GM12878 (cell line): Measurements from ENCODE around the gene PTPRM. TPM values are rescaled to one million over a fixed set of nuclear protein-coding genes. Genes with fewer than 3 reads are reported as not detected.

Experiments
- ATAC-seq: fragments of 200-7000 bp; cut with Tn5 transposase; 3 replicates; pipeline ENCODE4 v1.9.1; 2020; ENCODE audit warnings: mild to moderate bottlenecking, moderate library complexity
- BruUV-seq: library from RNA; stranded (reverse); fragments of 400-500 nt; replicated peaks from 2 replicates; lab custom pipeline; 2021; lab: Mats Ljungman, UMichigan
- CTCF ChIA-PET: fragments of 300-600 bp; sonication (Branson Sonifier 250); formaldehyde crosslinking; extraction: SDS; loops from one replicate; lab custom pipeline; 2021; ENCODE audit warnings: inconsistent platforms; lab: Yijun Ruan, JAX
- POLR2A ChIA-PET: fragments of 350-600 bp; formaldehyde crosslinking; extraction: SDS; loops from one replicate; lab custom pipeline; 2021; ENCODE audit warnings: inconsistent platforms; lab: Charles Lee
- RAD21 ChIA-PET: fragments of 300-600 bp; sonication (Branson Sonifier 250); formaldehyde crosslinking; loops from one replicate; lab custom pipeline; 2023; ENCODE audit warnings: antibody characterized with exemption; ENCODE audit not compliant: unreplicated experiment; lab: Charles Lee
- SMC1A ChIA-PET: fragments of 300-600 bp; sonication (Branson Sonifier 250); formaldehyde crosslinking; loops from one replicate; lab custom pipeline; 2023; ENCODE audit not compliant: unreplicated experiment, uncharacterized antibody; lab: Charles Lee
- DNase-seq: peaks from one replicate; pipeline ENCODE4 v3.0.0-alpha.2; 2011; ENCODE audit warnings: low read depth, low spot score
- FAIRE-seq: peaks from 3 replicates; lab custom pipeline; 2011; peaks lifted over from hg19 to GRCh38; lab: Jason Lieb, UNC
- H2AFZ ChIP-seq: 2 replicates; pipeline ENCODE4 v1.6.0; 2011; ENCODE audit warnings: low read depth, low read length, control low read depth; ENCODE audit not compliant: control insufficient read depth
- H3K27ac ChIP-seq: 2 replicates; pipeline ENCODE4 v1.5.1; 2011; ENCODE audit warnings: control low read depth; ENCODE audit not compliant: control insufficient read depth, insufficient read depth
- H3K27me3 ChIP-seq, 2 experiments: replicated peaks in 1 of 2; 2 replicates each; pipeline versions ENCODE4 v1.6.0 to v1.6.1; 2011; ENCODE audit warnings: low read length in 1 of 2; ENCODE audit not compliant: control insufficient read depth in 2 of 2, insufficient read depth in 2 of 2
- H3K36me3 ChIP-seq, 2 experiments: 2 replicates each; pipeline ENCODE4 v1.5.1; 2011; ENCODE audit warnings: low read length in 1 of 2; ENCODE audit not compliant: control insufficient read depth in 2 of 2, insufficient read depth in 2 of 2
- H3K4me1 ChIP-seq: 2 replicates; pipeline ENCODE4 v1.6.1; 2011; ENCODE audit warnings: mild to moderate bottlenecking, low read length, moderate library complexity, mixed read lengths; ENCODE audit not compliant: control insufficient read depth, insufficient read depth
- H3K4me2 ChIP-seq: 2 replicates; pipeline ENCODE4 v1.6.0; 2011; ENCODE audit warnings: control low read depth; ENCODE audit not compliant: control insufficient read depth, insufficient read depth
- H3K4me3 ChIP-seq: fragments of 200-600 bp; sonication (generic); 2 replicates; pipeline ENCODE4 v1.5.1; 2016
- H3K79me2 ChIP-seq: 2 replicates; pipeline ENCODE4 v1.6.0; 2011; ENCODE audit warnings: low read length; ENCODE audit not compliant: control insufficient read depth, insufficient read depth
- H3K9ac ChIP-seq: 2 replicates; pipeline ENCODE4 v1.8.0; 2011; ENCODE audit warnings: low read length, control low read depth, mixed read lengths; ENCODE audit not compliant: control insufficient read depth, insufficient read depth
- H3K9me3 ChIP-seq: replicated peaks from 3 replicates; pipeline ENCODE4 v1.5.1; 2011; ENCODE audit warnings: mild to moderate bottlenecking, low read length; ENCODE audit not compliant: control insufficient read depth, insufficient read depth
- H4K20me1 ChIP-seq: 2 replicates; pipeline ENCODE4 v1.6.0; 2011; ENCODE audit not compliant: control insufficient read depth, insufficient read depth
- ASH2L ChIP-seq: fragments of 300-600, 200-600 bp; sonication (generic); IDR thresholded peaks from 2 replicates; pipeline ENCODE4 v1.6.1; 2017; ENCODE audit warnings: low read depth, mild to moderate bottlenecking, borderline replicate concordance
- ATF3 ChIP-seq: IDR thresholded peaks from 2 replicates; pipeline ENCODE4 v1.6.1; 2011; ENCODE audit warnings: low read depth, mild to moderate bottlenecking, low read length, moderate library complexity, borderline replicate concordance; ENCODE audit errors: extremely low read depth
- BRCA1 ChIP-seq: IDR thresholded peaks from 2 replicates; pipeline ENCODE4 v1.6.1; 2011; ENCODE audit warnings: low read depth, low read length, improper control_type of control experiment
- CBFB ChIP-seq: IDR thresholded peaks from 2 replicates; pipeline ENCODE4 v1.6.1; 2016; ENCODE audit warnings: antibody characterized with exemption, low read depth
- DPF2 ChIP-seq: fragments of 450-650 bp; IDR thresholded peaks from 2 replicates; pipeline ENCODE4 v1.6.1; 2017; ENCODE audit warnings: mild to moderate bottlenecking
- EZH2 ChIP-seq: IDR thresholded peaks from 2 replicates; pipeline ENCODE4 v1.6.1; 2012; ENCODE audit warnings: low read depth, mild to moderate bottlenecking, control low read depth, inconsistent platforms, low read length, borderline replicate concordance; ENCODE audit not compliant: control insufficient read depth
- FOS ChIP-seq: IDR thresholded peaks from 3 replicates; pipeline ENCODE4 v1.6.1; 2011; ENCODE audit warnings: borderline replicate concordance; ENCODE audit not compliant: insufficient read length; ENCODE audit errors: extremely low read depth
- GABPA ChIP-seq: IDR thresholded peaks from 2 replicates; pipeline ENCODE4 v1.6.1; 2014; ENCODE audit warnings: antibody characterized with exemption, low read depth, mild to moderate bottlenecking, inconsistent platforms
- HCFC1 ChIP-seq: fragments of 150-350 bp; IDR thresholded peaks from 2 replicates; pipeline ENCODE4 v1.6.1; 2014; ENCODE audit warnings: low read length
- LARP7 ChIP-seq: fragments of 450-650 bp; IDR thresholded peaks from 2 replicates; pipeline ENCODE4 v1.6.1; 2017; ENCODE audit warnings: mild to moderate bottlenecking
- MLLT1 ChIP-seq: fragments of 450-650 bp; IDR thresholded peaks from 2 replicates; pipeline ENCODE4 v1.6.1; 2016; ENCODE audit warnings: mild to moderate bottlenecking
- MTA3 ChIP-seq: IDR thresholded peaks from 2 replicates; pipeline ENCODE4 v1.6.1; 2012; ENCODE audit warnings: low read length, inconsistent platforms, borderline replicate concordance
- NFXL1 ChIP-seq: fragments of 450-650 bp; IDR thresholded peaks from 2 replicates; pipeline ENCODE4 v1.6.1; 2017; ENCODE audit warnings: antibody characterized with exemption, mild to moderate bottlenecking, borderline replicate concordance
- PBX3 ChIP-seq: IDR thresholded peaks from 2 replicates; pipeline ENCODE4 v1.6.1; 2011; ENCODE audit warnings: mild to moderate bottlenecking, low read depth, low read length, moderate library complexity; ENCODE audit not compliant: insufficient replicate concordance
- RFX5 ChIP-seq: IDR thresholded peaks from 2 replicates; pipeline ENCODE4 v1.6.1; 2011; ENCODE audit warnings: low read depth, low read length, improper control_type of control experiment
- SIX5 ChIP-seq: IDR thresholded peaks from 2 replicates; pipeline ENCODE4 v1.6.1; 2011; ENCODE audit warnings: mild to moderate bottlenecking, low read depth, low read length, moderate library complexity; ENCODE audit not compliant: severe bottlenecking
- SMAD1 ChIP-seq: fragments of 450-650 bp; IDR thresholded peaks from 2 replicates; pipeline ENCODE4 v1.6.1; 2018; ENCODE audit warnings: mild to moderate bottlenecking, low read depth; ENCODE audit not compliant: partially characterized antibody
- ZBTB33 ChIP-seq: fragments of 450-650 bp; IDR thresholded peaks from 2 replicates; pipeline ENCODE4 v1.6.1; 2017; ENCODE audit warnings: mild to moderate bottlenecking
- WGBS: methylation state at CpG from one replicate; pipeline ENCODE4 v1.1.6; 2016; ENCODE audit warnings: low lambda C conversion rate; ENCODE audit not compliant: insufficient replicate concordance, insufficient coverage; ENCODE audit errors: missing lambda C conversion rate; 5-methylcytosine and 5-hydroxymethylcytosine counted together
- in situ Hi-C: fragments of 300-500 bp; cut with MboI; formaldehyde crosslinking; loops from 9 replicates; pipeline ENCODE4 v1.14.3; 2018; ENCODE audit warnings: mixed read lengths
- intact Hi-C: fragments of 100-400 bp; cut with micrococcal nuclease; formaldehyde crosslinking; loops from one replicate; pipeline ENCODE4 v1.14.2; 2022; ENCODE audit not compliant: unreplicated experiment
- polyA plus RNA-seq, 11 experiments: library from polyadenylated mRNA; depleted of rRNA in 4 of 11; unstranded in 6 of 11; stranded (reverse) in 5 of 11; fragments of >200 nt; fragmentation: Nextera tagmentation in 4 of 11; fragmentation: Illumina TruSeq in 1 of 11; extraction: Ambion mirVana in 4 of 11; extraction: Trizol in 1 of 11; gene quantifications; 1 replicate in 1 of 11; 2 replicates in 10 of 11; pipeline versions ENCODE4 v1.2.1 to v1.2.3, GENCODE V29; 2011 to 2016; ENCODE audit warnings: inconsistent platforms in 2 of 11, missing spikeins in 2 of 11, low read depth in 1 of 11
- total RNA-seq, 4 experiments: library from RNA; depleted of rRNA in 3 of 4; stranded (reverse); fragments of >200 nt in 3 of 4; fragmentation: Illumina TruSeq in 1 of 4; extraction: Trizol in 1 of 4; gene quantifications; 2 replicates each; pipeline versions ENCODE4 v1.2.1 to v1.2.3, GENCODE V29; 2013 to 2021

The PTPRM gene
- total and polyA plus RNA-seq, 10 of the 15 experiments (the other 5 are each of a cell fraction or from before 2014, with no cell fraction given) = 0.07 to 22.6 (median 0.60) TPM

GRCh38 chr18:7662866-7663265 is 95.8 kb downstream of the PTPRM start (continued):
- TF ChIP-seq ATF3 = no peak
- TF ChIP-seq SMAD1 = no peak

- no peak overlapping the region for H3K9ac ChIP-seq
- H3K9me3 ChIP-seq = no peaks in the 10 kb centered on the region
- TF ChIP-seq MTA3 = no peak
- TF ChIP-seq BRCA1 = no peak
- TF ChIP-seq ZBTB33 = no peak
- no peak for TF ChIP-seq CBFB
- TF ChIP-seq MLLT1 = no peak
- TF ChIP-seq NFXL1 = no peak
- TF ChIP-seq LARP7 = no peak
- no peak for TF ChIP-seq EZH2
- no peak for TF ChIP-seq PBX3
- TF ChIP-seq FOS = no peak
- no peak for TF ChIP-seq RFX5
- no peak for TF ChIP-seq DPF2
- TF ChIP-seq ASH2L = no peak
- no peak for TF ChIP-seq HCFC1
- TF ChIP-seq SIX5 = no peak
- TF ChIP-seq GABPA = no peak
- no peak overlapping the region for H2AFZ ChIP-seq
- intact Hi-C loops = no loop called here
- H3K4me3 ChIP-seq = no peak overlapping the region
- 10% methylated on average over 11 of the region's 11 CpGs for WGBS
- ATAC-seq = no peak
- no peaks in the 10 kb centered on the region for H3K27me3 ChIP-seq
- H3K36me3 ChIP-seq = no peaks in the 10 kb centered on the region
- SMC1A ChIA-PET = no interaction called here
- RAD21 ChIA-PET = no interaction called here
- DNase-seq = no peak
- in situ Hi-C loops = no loop called here
- POLR2A ChIA-PET = no interaction called here
- CTCF ChIA-PET = no interaction called here
- H3K27ac ChIP-seq = no peak overlapping the region
- FAIRE-seq = no peak
- no TSS peak for BruUV-seq
- no peak overlapping the region for H3K4me2 ChIP-seq
- no peaks in the 10 kb centered on the region for H3K4me1 ChIP-seq
- no peaks in the 10 kb centered on the region for H3K79me2 ChIP-seq
- H4K20me1 ChIP-seq = no peaks in the 10 kb centered on the region
Observed at GRCh38 chr18:7663366-7664312, 96.5 kb downstream of the PTPRM start.
